HCEC 1CT (cell line): ENCODE data around the gene DNAJC11.
"Not testable (repeated sequence)": the region's sequence is repeated elsewhere in the genome, so short reads cannot be mapped to it uniquely, and the experiment has no call there.

Experiments
- DNase-seq: peaks from one replicate; pipeline ENCODE4 v3.0.0-alpha.2; 2017

DNAJC11 gene

GRCh38 chr1:6651909-6652308 lies 49.7 kb downstream of the DNAJC11 start:
- DNase-seq = no peak

GRCh38 chr1:6648556-6648955 lies 53.1 kb downstream of the DNAJC11 start:
- DNase-seq = no peak

- peak; percentile 45 for DNase-seq
These were observed 55.0 kb downstream of the DNAJC11 start for GRCh38 chr1:6646499-6647148.

- no peak for DNase-seq
These were observed 56.6 kb downstream of the DNAJC11 start for GRCh38 chr1:6645018-6645417.

- not testable (repeated sequence) for DNase-seq
These were observed 60.7 kb downstream of the DNAJC11 start for GRCh38 chr1:6640867-6641266.

GRCh38 chr1:6638226-6638625 lies 63.4 kb downstream of the DNAJC11 start:
- no peak for DNase-seq

GRCh38 chr1:6637770-6638169 lies 63.8 kb downstream of the DNAJC11 start:
- DNase-seq = no peak

GRCh38 chr1:6636778-6637177 lies 64.8 kb downstream of the DNAJC11 start:
- not testable (repeated sequence) for DNase-seq

- DNase-seq = no peak
These were observed 65.5 kb downstream of the DNAJC11 start for GRCh38 chr1:6635910-6636760.

- no peak for DNase-seq
These were observed 66.3 kb downstream of the DNAJC11 start for GRCh38 chr1:6635161-6635909.

- peak; percentile 9 for DNase-seq
These were observed 67.1 kb downstream of the DNAJC11 start for GRCh38 chr1:6634371-6635052.

GRCh38 chr1:6632588-6633514 lies 68.8 kb downstream of the DNAJC11 start:
- DNase-seq = no peak

GRCh38 chr1:6631058-6631457 lies 70.6 kb downstream of the DNAJC11 start:
- DNase-seq = no peak

- DNase-seq = no peak
These were observed 71.6 kb downstream of the DNAJC11 start for GRCh38 chr1:6630027-6630426.

GRCh38 chr1:6628971-6629479 lies 72.6 kb downstream of the DNAJC11 start:
- no peak for DNase-seq

GRCh38 chr1:6627841-6628545 lies 73.6 kb downstream of the DNAJC11 start:
- no peak for DNase-seq

- DNase-seq = no peak
These were observed 74.6 kb downstream of the DNAJC11 start for GRCh38 chr1:6627031-6627430.

GRCh38 chr1:6625584-6626149 lies 75.9 kb downstream of the DNAJC11 start:
- peak; percentile 25 for DNase-seq

GRCh38 chr1:6624710-6625583 lies 76.7 kb downstream of the DNAJC11 start, which contains the start of gene THAP3:
Gene THAP3, plus strand, starts transcription at chr1:6624868. Its CDS starts 351 bp downstream, at chr1:6625219.
- DNase-seq = peak; percentile 83
